ENCODE results near the gene GPR78.

GRCh38 chr4:8564595-8564994, 15.6 kb upstream of the GPR78 start:
- no peak for TF ChIP-seq CTCF (IDR thresholded peaks at IDR 0.05; ENCODE audit: borderline replicate concordance, extremely low read depth, low read length, poor library complexity, severe bottlenecking)
- no peak for TF ChIP-seq EZH2 (IDR thresholded peaks at IDR 0.05; ENCODE audit: borderline replicate concordance, low read depth, low read length, severe bottlenecking)

Measured in DND-41 (cell line).